Measurements from ENCODE around the gene ZBTB7B.
A peak's percentile ranks its signal among the peaks of the same experiment; 100 is the strongest.
"Not testable (repeated sequence)": the region's sequence is repeated elsewhere in the genome, so short reads cannot be mapped to it uniquely, and the experiment has no call there.

ZBTB7B gene

GRCh38 chr1:154982897-154983648, 19.5 kb upstream of the ZBTB7B start, which contains the start of gene FLAD1:
Gene FLAD1 (plus strand): TSS chr1:154983344. CDS start chr1:154983695, 351 bp downstream.
- H3K4me3 ChIP-seq (ENCODE audit: low read length): peak within 1 kb of the TSS; percentile 96
- TF ChIP-seq, protein P1, sequence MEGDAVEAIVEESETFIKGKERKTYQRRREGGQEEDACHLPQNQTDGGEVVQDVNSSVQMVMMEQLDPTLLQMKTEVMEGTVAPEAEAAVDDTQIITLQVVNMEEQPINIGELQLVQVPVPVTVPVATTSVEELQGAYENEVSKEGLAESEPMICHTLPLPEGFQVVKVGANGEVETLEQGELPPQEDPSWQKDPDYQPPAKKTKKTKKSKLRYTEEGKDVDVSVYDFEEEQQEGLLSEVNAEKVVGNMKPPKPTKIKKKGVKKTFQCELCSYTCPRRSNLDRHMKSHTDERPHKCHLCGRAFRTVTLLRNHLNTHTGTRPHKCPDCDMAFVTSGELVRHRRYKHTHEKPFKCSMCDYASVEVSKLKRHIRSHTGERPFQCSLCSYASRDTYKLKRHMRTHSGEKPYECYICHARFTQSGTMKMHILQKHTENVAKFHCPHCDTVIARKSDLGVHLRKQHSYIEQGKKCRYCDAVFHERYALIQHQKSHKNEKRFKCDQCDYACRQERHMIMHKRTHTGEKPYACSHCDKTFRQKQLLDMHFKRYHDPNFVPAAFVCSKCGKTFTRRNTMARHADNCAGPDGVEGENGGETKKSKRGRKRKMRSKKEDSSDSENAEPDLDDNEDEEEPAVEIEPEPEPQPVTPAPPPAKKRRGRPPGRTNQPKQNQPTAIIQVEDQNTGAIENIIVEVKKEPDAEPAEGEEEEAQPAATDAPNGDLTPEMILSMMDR (conservative IDR thresholded peaks at IDR 0.05; ENCODE audit: low read length): no peak
- DNase-seq (ENCODE audit: low read depth): peak; percentile 100

- H3K4me3 ChIP-seq (ENCODE audit: low read length): peak overlapping the region; percentile 96
- no peak for DNase-seq (ENCODE audit: low read depth)
- TF ChIP-seq, protein P1 (conservative IDR thresholded peaks at IDR 0.05; ENCODE audit: low read length): no peak
Observed at GRCh38 chr1:154983776-154984466, 18.7 kb upstream of the ZBTB7B start.

DNA sequence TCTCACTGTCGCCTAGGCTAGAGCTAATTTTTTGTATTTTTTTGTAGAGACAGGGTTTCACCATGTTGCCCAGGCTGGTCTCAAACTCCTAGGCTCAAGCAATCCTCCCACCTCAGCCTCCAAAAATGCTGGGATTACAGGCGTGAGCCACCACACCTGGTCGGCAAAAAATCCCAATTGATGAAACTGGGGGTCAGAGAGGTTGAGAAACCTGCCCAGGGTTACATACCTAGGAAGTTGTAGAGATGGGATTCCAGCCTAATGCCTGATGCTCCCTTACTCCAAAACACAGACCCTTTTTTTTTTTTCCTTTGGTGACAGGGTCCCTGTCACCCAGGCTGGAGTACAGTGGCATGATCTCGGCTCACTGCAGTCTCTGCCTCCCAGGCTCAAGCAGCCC, 15.9 kb upstream of the ZBTB7B start:
- not testable (repeated sequence) for H3K4me3 ChIP-seq (ENCODE audit: low read length)

DNA sequence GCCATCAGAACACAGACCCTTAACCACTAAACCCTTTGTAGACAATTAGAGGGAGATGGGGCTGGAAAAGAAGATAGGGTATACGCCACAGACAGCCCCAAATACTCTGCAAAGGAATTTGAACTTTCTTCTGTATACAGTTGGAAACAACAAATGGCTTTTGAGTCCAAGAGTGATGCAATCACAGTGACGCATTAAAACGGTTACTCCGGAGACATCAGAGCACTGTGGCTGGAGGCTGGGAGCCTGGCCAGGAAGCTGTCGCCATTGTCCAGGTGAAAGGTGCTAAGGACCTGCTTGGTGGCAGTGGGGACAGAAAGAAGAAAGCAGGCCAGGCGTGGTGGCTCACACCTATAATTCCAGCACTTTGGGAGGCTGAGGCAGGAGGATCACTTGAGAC, 15.3 kb upstream of the ZBTB7B start:
- DNase-seq (ENCODE audit: low read depth): no peak
- TF ChIP-seq, protein P1 (conservative IDR thresholded peaks at IDR 0.05; ENCODE audit: low read length): no peak
- H3K4me3 ChIP-seq (ENCODE audit: low read length): no peak overlapping the region

More for the DNA sequence above, 15.9 kb upstream of the ZBTB7B start:
- DNase-seq (ENCODE audit: low read depth): not testable (repeated sequence)

DNA sequence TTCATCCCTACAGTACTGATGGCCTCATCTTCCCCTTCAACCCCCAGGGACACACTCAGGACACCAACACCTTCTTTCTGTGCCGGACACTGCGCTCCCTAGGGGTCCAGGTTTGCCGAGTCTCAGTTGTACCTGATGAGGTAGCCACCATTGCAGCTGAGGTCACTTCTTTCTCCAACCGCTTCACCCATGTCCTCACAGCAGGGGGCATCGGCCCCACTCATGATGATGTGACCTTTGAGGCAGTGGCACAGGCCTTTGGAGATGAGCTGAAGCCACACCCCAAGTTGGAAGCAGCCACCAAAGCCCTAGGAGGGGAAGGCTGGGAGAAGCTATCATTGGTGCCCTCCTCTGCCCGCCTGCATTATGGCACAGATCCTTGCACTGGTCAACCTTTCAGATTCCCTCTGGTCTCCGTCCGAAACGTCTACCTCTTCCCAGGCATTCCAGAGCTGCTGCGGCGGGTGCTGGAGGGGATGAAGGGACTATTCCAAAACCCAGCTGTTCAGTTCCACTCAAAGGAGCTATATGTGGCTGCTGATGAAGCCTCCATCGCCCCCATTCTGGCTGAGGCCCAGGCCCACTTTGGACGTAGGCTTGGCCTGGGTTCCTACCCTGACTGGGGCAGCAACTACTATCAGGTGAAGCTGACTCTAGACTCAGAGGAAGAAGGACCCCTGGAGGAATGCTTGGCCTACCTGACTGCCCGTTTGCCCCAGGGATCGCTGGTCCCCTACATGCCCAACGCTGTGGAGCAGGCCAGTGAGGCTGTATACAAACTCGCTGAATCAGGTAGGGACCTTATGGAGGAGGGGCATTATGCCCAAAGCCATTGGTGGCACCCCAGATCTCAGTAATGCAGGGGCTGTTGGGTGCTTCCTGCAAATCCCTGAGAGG, 14.3 kb upstream of the ZBTB7B start:
- DNase-seq (ENCODE audit: low read depth): no peak
- TF ChIP-seq, protein P1 (conservative IDR thresholded peaks at IDR 0.05; ENCODE audit: low read length): no peak
- no peak overlapping the region for H3K4me3 ChIP-seq (ENCODE audit: low read length)

DNA sequence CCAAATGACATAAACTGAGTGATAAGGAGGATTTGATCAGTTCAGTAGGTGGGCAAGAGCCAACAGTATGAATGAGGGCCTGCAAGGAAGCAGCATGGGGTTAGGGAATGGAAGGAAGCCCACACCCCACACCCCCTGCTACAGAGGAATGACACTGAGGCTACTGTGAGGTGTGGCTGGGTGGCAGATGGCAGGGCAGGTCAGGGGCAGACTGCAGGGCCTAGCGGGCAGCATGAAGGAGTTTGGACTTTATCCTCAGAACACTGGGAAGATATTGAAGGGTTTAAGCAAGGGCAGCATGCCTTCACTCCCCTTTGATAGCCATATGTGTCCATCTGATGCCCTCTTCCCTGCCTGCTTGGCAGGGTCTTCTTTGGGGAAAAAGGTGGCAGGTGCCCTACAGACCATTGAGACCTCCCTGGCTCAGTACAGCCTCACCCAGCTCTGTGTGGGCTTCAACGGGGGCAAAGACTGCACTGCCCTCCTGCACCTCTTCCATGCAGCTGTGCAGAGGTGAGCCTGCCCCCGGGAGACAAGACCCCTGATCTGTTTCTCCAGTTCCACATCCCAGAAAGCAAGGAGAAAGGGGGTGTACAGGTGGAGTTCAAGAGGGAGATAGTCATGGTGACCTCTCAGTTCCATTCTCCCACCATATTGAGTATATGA, 13.3 kb upstream of the ZBTB7B start:
- no peak for DNase-seq (ENCODE audit: low read depth)
- H3K4me3 ChIP-seq (ENCODE audit: low read length): no peak overlapping the region
- TF ChIP-seq, protein P1 (conservative IDR thresholded peaks at IDR 0.05; ENCODE audit: low read length): no peak

DNA sequence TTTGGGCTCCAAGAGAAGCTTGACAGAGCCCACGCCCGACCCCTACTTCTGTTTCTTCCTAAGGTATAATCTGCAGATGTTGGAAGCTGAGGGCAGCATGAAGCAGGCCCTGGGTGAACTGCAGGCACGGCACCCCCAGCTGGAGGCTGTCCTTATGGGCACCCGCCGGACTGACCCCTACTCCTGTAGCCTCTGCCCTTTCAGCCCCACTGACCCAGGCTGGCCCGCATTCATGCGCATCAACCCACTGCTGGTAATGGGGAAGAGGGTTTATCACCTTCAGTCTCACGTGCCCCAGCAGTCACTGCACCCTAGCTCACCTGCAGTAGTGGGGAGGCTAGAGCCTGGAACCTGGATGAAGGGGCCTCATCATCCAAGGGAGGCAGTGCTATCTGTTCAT, 12.3 kb upstream of the ZBTB7B start:
- TF ChIP-seq, protein P1 (conservative IDR thresholded peaks at IDR 0.05; ENCODE audit: low read length): no peak
- no peak for DNase-seq (ENCODE audit: low read depth)
- no peak overlapping the region for H3K4me3 ChIP-seq (ENCODE audit: low read length)

All from AG10803 (cell line).